ENCODE data around the gene SLC8A1.

- TF ChIP-seq EZH2 (IDR thresholded peaks at IDR 0.05; ENCODE audit: borderline replicate concordance, insufficient read depth, low read depth, low read length, poor library complexity, severe bottlenecking) (no peak), CTCF (IDR thresholded peaks at IDR 0.05) (no peak)
Measured at GRCh38 chr2:40265602-40266001, 186.3 kb downstream of the SLC8A1 start.

Measured in B cell (primary cell).